HTERT RPE-1 (cell line): ENCODE results near the gene KCNH1.

Experiments
- in situ Hi-C: fragments of 300-500 bp; cut with MboI; formaldehyde crosslinking; loops from 4 replicates; pipeline ENCODE4 v1.14.3; 2020; ENCODE audit warnings: low sequenced_read_pairs

The KCNH1 gene

GRCh38 chr1:210882414-210883221 is 251.3 kb downstream of the KCNH1 start:
- in situ Hi-C loops: no loop called here

- in situ Hi-C loops: no loop called here
These were observed 255.4 kb downstream of the KCNH1 start for GRCh38 chr1:210878564-210878963.

GRCh38 chr1:210876275-210876674 is 257.7 kb downstream of the KCNH1 start:
- in situ Hi-C loops: no loop called here

GRCh38 chr1:210866532-210866931 is 267.4 kb downstream of the KCNH1 start:
- in situ Hi-C loops: no loop called here

GRCh38 chr1:210857705-210858104 is 276.2 kb downstream of the KCNH1 start:
- in situ Hi-C loops: no loop called here

GRCh38 chr1:210857146-210857663 is 276.7 kb downstream of the KCNH1 start:
- in situ Hi-C loops: no loop called here

GRCh38 chr1:210855440-210855839 is 278.5 kb downstream of the KCNH1 start:
- in situ Hi-C loops: no loop called here

- in situ Hi-C loops: no loop called here
These were observed 280.7 kb downstream of the KCNH1 start for GRCh38 chr1:210853276-210853675.

- in situ Hi-C loops: no loop called here
These were observed 283.4 kb downstream of the KCNH1 start for GRCh38 chr1:210850556-210850955.

- in situ Hi-C loops: no loop called here
These were observed 285.5 kb downstream of the KCNH1 start for GRCh38 chr1:210848474-210848873.

- in situ Hi-C loops: no loop called here
These were observed 291.9 kb downstream of the KCNH1 start for GRCh38 chr1:210841926-210842625.

GRCh38 chr1:210830034-210831028 is 303.6 kb downstream of the KCNH1 start:
- in situ Hi-C loops: no loop called here

- in situ Hi-C loops: no loop called here
These were observed 304.9 kb downstream of the KCNH1 start for GRCh38 chr1:210828996-210829596.

- in situ Hi-C loops: no loop called here
These were observed 306.5 kb downstream of the KCNH1 start for GRCh38 chr1:210827481-210827880.

GRCh38 chr1:210826686-210827085 is 307.3 kb downstream of the KCNH1 start:
- in situ Hi-C loops: no loop called here

- in situ Hi-C loops: no loop called here
These were observed 311.0 kb downstream of the KCNH1 start for GRCh38 chr1:210822932-210823331.

GRCh38 chr1:210822241-210822640 is 311.7 kb downstream of the KCNH1 start:
- in situ Hi-C loops: no loop called here

- in situ Hi-C loops: no loop called here
These were observed 312.3 kb downstream of the KCNH1 start for GRCh38 chr1:210821615-210822014.

- in situ Hi-C loops: no loop called here
These were observed 314.7 kb downstream of the KCNH1 start for GRCh38 chr1:210819266-210819665.
